ENCODE measurements around the gene CYSRT1. TPM values are rescaled to one million over a fixed set of nuclear protein-coding genes. Genes with fewer than 3 reads are reported as not detected.

CYSRT1 gene
- total RNA-seq, 1 experiment from 2014 or later, result 1.0 TPM

DNA sequence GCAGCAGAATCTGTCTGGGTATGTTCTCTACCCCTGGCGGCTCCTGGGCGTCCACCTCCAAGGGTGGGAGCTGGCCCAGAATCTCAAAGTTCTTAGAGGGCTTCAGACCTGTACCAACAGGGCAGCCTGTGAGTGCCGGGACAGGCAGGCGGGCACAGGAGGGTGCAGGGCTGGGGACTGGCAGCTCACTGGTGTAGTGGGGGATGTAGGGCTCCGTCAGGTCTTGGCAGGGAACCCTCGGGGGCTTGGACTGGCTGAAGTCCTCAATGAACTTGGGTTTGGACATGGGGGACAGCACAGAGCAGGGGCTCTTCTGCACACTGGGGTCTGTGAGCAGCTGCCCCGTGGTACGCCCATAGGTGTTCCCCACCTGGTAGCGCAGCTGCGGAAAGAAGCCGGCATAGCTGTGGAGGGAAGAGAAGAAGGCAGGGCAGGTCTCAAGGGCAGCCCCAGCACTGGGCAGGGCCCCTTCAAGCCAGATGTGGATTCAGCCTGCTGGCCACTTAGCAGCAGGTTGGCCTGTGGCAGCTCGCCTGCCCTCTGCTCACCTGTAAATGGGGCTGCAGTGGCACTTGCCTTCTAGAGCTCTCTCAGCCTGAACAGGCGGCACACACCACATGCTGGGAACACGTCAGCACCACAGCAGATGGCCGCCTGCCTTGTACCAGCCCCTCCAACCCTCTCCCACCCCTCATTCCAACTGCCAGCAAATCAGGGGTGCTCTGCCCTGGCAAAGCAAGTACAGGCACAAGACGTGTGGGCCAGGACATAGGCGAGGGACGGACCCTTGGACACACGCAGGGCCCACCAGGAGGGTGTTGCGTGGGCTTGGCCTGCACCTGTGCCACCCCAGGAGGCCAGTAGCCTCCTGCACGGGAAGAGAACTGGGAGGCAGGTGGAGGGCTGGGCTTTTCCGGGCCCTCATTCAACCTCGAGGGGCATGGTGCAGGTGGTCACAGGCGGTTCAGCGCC, 20.8 kb downstream of the CYSRT1 start:
- Mint-ChIP-seq H3K27ac (no peak overlapping the region), H3K27me3 (ENCODE audit: low read depth) (peaks cover 40% of the 10 kb centered on the region), H3K4me1 (peaks cover 17 to 25% of the 10 kb centered on the region in 2 experiments), H3K36me3 (ENCODE audit: insufficient read depth in 1 of 3, low read depth in 3 of 3) (peaks cover 19 to 26% (median 19%) of the 10 kb centered on the region in 3 experiments), H3K4me3 (no peak overlapping the region; a peak in 1 of 5 replicates), H3K9me3 (no peaks in the 10 kb centered on the region; a peak in 2 of 5 replicates)
- no CpG with 5 or more reads among the region's 25 CpGs for WGBS (ENCODE audit: extremely low coverage, insufficient read length, low lambda C conversion rate)
- Histone ChIP-seq H3K4me1 (ENCODE audit: insufficient read depth, low read length) (no peaks in the 10 kb centered on the region; the same call in 1 of the 2 replicates), H2BK12ac (ENCODE audit: insufficient read length, low read depth, low read length) (no peak overlapping the region), H3K27me3 (ENCODE audit: insufficient read depth, low read length) (no peaks in the 10 kb centered on the region), H3K14ac (ENCODE audit: insufficient read depth, low read length) (no peak overlapping the region; the same call in 1 of the 2 replicates), H3K23ac (ENCODE audit: insufficient read length, low read depth, low read length) (no peak overlapping the region), H3K4me2 (ENCODE audit: insufficient read depth, insufficient read length, low read length) (no peak overlapping the region), H4K8ac (replicated peaks; ENCODE audit: insufficient read length, low read depth, low read length) (no peak overlapping the region), H2BK120ac (ENCODE audit: low read depth, low read length, poor library complexity, severe bottlenecking) (no peak overlapping the region), H3K4ac (ENCODE audit: low read depth, low read length) (no peak overlapping the region), H4K5ac (ENCODE audit: insufficient read length, low read depth, low read length) (no peak overlapping the region), H3K18ac (ENCODE audit: insufficient read length, low read depth, low read length) (no peak overlapping the region), H2AFZ (ENCODE audit: low read length) (no peak overlapping the region), H3K9me3 (ENCODE audit: control insufficient read depth, low read depth, low read length) (no peaks in the 10 kb centered on the region), H3K56ac (ENCODE audit: insufficient read length, low read depth, low read length) (no peak overlapping the region), H3K23me2 (ENCODE audit: insufficient read length, low read depth, low read length, poor library complexity, severe bottlenecking) (peaks cover 12% of the 10 kb centered on the region), H2BK20ac (ENCODE audit: low read depth, low read length, poor library complexity, severe bottlenecking) (no peak overlapping the region), H3K9ac (ENCODE audit: extremely low read depth, insufficient read length, low read length) (no peak overlapping the region), H2BK15ac (ENCODE audit: low read depth, low read length) (no peak overlapping the region), H3T11ph (ENCODE audit: low read length) (no peak overlapping the region), H4K20me1 (ENCODE audit: control insufficient read depth, insufficient read depth, insufficient read length) (peaks cover 3% of the 10 kb centered on the region), H2BK5ac (ENCODE audit: insufficient read length, low read length) (no peak overlapping the region), H3K79me2 (ENCODE audit: insufficient read depth, low read length) (no peaks in the 10 kb centered on the region), H3K27ac (ENCODE audit: insufficient read length, low read depth, low read length) (no peak overlapping the region), H3K79me1 (ENCODE audit: insufficient read depth, low read depth, low read length, poor library complexity, severe bottlenecking) (no peaks in the 10 kb centered on the region), H2AK5ac (ENCODE audit: insufficient read length, low read length) (no peak overlapping the region), H4K91ac (ENCODE audit: insufficient read length, low read depth, low read length) (no peak overlapping the region)
- no peak for DNase-seq
- TF ChIP-seq, protein P1, sequence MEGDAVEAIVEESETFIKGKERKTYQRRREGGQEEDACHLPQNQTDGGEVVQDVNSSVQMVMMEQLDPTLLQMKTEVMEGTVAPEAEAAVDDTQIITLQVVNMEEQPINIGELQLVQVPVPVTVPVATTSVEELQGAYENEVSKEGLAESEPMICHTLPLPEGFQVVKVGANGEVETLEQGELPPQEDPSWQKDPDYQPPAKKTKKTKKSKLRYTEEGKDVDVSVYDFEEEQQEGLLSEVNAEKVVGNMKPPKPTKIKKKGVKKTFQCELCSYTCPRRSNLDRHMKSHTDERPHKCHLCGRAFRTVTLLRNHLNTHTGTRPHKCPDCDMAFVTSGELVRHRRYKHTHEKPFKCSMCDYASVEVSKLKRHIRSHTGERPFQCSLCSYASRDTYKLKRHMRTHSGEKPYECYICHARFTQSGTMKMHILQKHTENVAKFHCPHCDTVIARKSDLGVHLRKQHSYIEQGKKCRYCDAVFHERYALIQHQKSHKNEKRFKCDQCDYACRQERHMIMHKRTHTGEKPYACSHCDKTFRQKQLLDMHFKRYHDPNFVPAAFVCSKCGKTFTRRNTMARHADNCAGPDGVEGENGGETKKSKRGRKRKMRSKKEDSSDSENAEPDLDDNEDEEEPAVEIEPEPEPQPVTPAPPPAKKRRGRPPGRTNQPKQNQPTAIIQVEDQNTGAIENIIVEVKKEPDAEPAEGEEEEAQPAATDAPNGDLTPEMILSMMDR (conservative IDR thresholded peaks at IDR 0.05), result no peak

Measured in H9 (cell line).